Transverse colon (tissue), 4 donors: ENCODE measurements around the gene MMRN2. TPM values are rescaled to one million over a fixed set of nuclear protein-coding genes. Genes with fewer than 3 reads are reported as not detected.
A peak's percentile ranks its signal among the peaks of the same experiment; 100 is the strongest.
"Not testable (repeated sequence)": the region's sequence is repeated elsewhere in the genome, so short reads cannot be mapped to it uniquely, and the experiment has no call there.

Experiments
- DNase-seq: peaks from one replicate; pipeline ENCODE4 v3.0.0-alpha.2; 2019
- H3K27ac ChIP-seq, 4 donors: fragments of 200-600 bp; sonication (generic); 2 replicates each; pipeline ENCODE4 v1.5.1; 2016 to 2018; ENCODE audit warnings: inconsistent platforms in 4 of 4
- H3K27me3 ChIP-seq: fragments of 200-600 bp; sonication (generic); 2 replicates; pipeline ENCODE4 v1.5.1; 2017; ENCODE audit warnings: inconsistent platforms
- H3K36me3 ChIP-seq, 4 donors: fragments of 200-600 bp; sonication (generic); 2 replicates each; pipeline ENCODE4 v1.5.1; 2017 to 2019; ENCODE audit warnings: inconsistent platforms in 4 of 4
- H3K4me1 ChIP-seq, 4 donors: fragments of 200-600 bp; sonication (generic); 2 replicates each; pipeline ENCODE4 v1.5.1; 2017 to 2020; ENCODE audit warnings: inconsistent platforms in 4 of 4
- H3K4me3 ChIP-seq, 4 donors: fragments of 200-600 bp; sonication (generic); 1 replicate in 1 of 4; 2 replicates in 3 of 4; pipeline versions ENCODE4 v1.5.1 to v1.6.1; 2017 to 2019; ENCODE audit warnings: inconsistent platforms in 4 of 4
- H3K9me3 ChIP-seq, 2 donors: fragments of 200-600 bp; sonication (generic); 2 replicates each; pipeline ENCODE4 v1.5.1; 2017 to 2019; ENCODE audit warnings: inconsistent platforms in 2 of 2
- CTCF ChIP-seq, 5 experiments: fragments of 200-600 bp in 3 of 5; fragments of 450-650 bp in 2 of 5; sonication (generic) in 3 of 5; IDR thresholded peaks; 1 replicate in 2 of 5; 2 replicates in 3 of 5; pipeline ENCODE4 v1.5.1; 2016 to 2017; ENCODE audit warnings: antibody characterized with exemption in 5 of 5, inconsistent platforms in 3 of 5, mild to moderate bottlenecking in 2 of 5, moderate library complexity in 1 of 5
- EP300 ChIP-seq: sonication (generic); formaldehyde crosslinking; IDR thresholded peaks from one replicate; pipeline ENCODE4 v1.6.1; 2017; ENCODE audit warnings: antibody characterized with exemption, low read depth
- POLR2A ChIP-seq: fragments of 450-650 bp; IDR thresholded peaks from one replicate; pipeline ENCODE4 v1.6.1; 2016; ENCODE audit warnings: antibody characterized with exemption, mild to moderate bottlenecking, moderate library complexity
- POLR2AphosphoS5 ChIP-seq, 3 donors: sonication (generic); formaldehyde crosslinking; IDR thresholded peaks; one replicate each; pipeline ENCODE4 v1.6.1; 2016; ENCODE audit warnings: antibody characterized with exemption in 3 of 3
- WGBS, 2 donors: methylation state at CpG; one replicate each; pipeline ENCODE4 v1.1.5; 2018; ENCODE audit warnings: low coverage in 1 of 2; 5-methylcytosine and 5-hydroxymethylcytosine counted together
- in situ Hi-C, 4 donors: fragments of 200-750 bp; cut with MboI; loops; one replicate each; pipeline versions ENCODE4 v1.15.0 to v1.15.1; 2017; ENCODE audit warnings: low sequenced_read_pairs in 3 of 4, low pct_ligation_motif_present in 1 of 4, low pct_unique_long_range_greater_than_20kb in 1 of 4
- intact Hi-C: fragments of 100-400 bp; cut with DNase I; formaldehyde crosslinking; loops from one replicate; pipeline ENCODE4 v1.15.1; 2023; ENCODE audit warnings: low total_unique reads
- total RNA-seq, 4 donors: library from RNA; depleted of rRNA; stranded (reverse); fragments of >200 nt; gene quantifications; one replicate each; pipeline ENCODE4 v1.1.0, GENCODE V29; 2016

The MMRN2 gene
- total RNA-seq, 4 donors from 2014 or later, result 1.1 to 25.3 (median 8.1) TPM

GRCh38 chr10:86936661-86937501, 20.5 kb downstream of the MMRN2 start:
- WGBS, 2 donors, result 67 to 72% methylated on average over 1 to 13 of the region's 13 CpGs
- no peaks in the 10 kb centered on the region for H3K27me3 ChIP-seq
- H3K36me3 ChIP-seq, result no peaks in the 10 kb centered on the region
- H3K27ac ChIP-seq, result no peak overlapping the region
- no peaks in the 10 kb centered on the region for H3K9me3 ChIP-seq
- in situ Hi-C loops (no loop called here), intact Hi-C loops (no loop called here)
- no peak overlapping the region for H3K4me3 ChIP-seq
- H3K4me1 ChIP-seq, result peaks cover 0 to 3% (median 1%) of the 10 kb centered on the region in 4 donors
- no peak for TF ChIP-seq CTCF (IDR thresholded peaks at IDR 0.05)
- no peak for TF ChIP-seq EP300
- TF ChIP-seq POLR2A, result no peak
- TF ChIP-seq POLR2AphosphoS5 (IDR thresholded peaks at IDR 0.05), result no peak
- no peak for DNase-seq

DNA sequence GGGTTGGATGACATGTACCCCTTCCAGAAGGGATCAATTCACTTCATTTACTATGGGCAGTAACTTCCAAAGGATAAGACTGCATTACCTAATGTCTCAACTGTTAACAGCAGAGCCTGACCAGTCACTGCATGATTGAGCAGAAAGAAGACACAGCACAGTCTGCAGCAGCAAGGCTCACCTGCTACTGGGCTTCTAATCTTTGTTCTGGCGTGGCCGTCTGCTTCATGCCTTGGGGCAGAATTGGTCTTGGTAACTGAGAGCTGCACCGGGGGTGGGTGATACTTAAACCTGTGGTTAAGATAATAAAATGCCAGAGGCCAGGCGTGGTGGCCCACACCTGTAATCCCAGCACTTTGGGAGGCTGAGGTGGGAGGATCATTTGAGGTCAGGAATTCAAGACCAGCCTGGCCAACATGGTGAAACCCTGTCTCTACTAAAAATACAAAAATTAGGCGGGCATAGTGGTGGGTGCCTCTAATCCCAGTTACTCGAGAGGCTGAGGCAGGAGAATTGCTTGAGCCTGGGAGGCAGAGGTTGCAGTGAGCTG, 23.2 kb downstream of the MMRN2 start:
- H3K9me3 ChIP-seq, in situ Hi-C loops, intact Hi-C loops, H3K4me3 ChIP-seq, H3K27ac ChIP-seq, H3K27me3 ChIP-seq, DNase-seq, H3K36me3 ChIP-seq, H3K4me1 ChIP-seq: not testable (repeated sequence)
- 84% methylated on average over 6 of the region's 6 CpGs; no CpG with 5 or more reads in 1 of the 2 donors for whole genome bisulfite sequencing, 2 donors

GRCh38 chr10:86932674-86933073, 24.7 kb downstream of the MMRN2 start:
- no peak overlapping the region for H3K27ac ChIP-seq
- no peak for DNase-seq
- no peaks in the 10 kb centered on the region for H3K4me1 ChIP-seq
- TF ChIP-seq POLR2A (no peak), CTCF (IDR thresholded peaks at IDR 0.05) (no peak), EP300 (no peak), POLR2AphosphoS5 (IDR thresholded peaks at IDR 0.05) (no peak)
- intact Hi-C loops (no loop called here), in situ Hi-C loops (no loop called here)
- no peak overlapping the region for H3K4me3 ChIP-seq
- H3K9me3 ChIP-seq, result no peaks in the 10 kb centered on the region
- H3K36me3 ChIP-seq, result no peaks in the 10 kb centered on the region
- no peaks in the 10 kb centered on the region for H3K27me3 ChIP-seq
- WGBS, 2 donors, result 73 to 83% methylated on average over 2 of the region's 2 CpGs

- Histone ChIP-seq H3K4me3 (no peak overlapping the region), H3K36me3 (no peaks in the 10 kb centered on the region), H3K9me3 (no peaks in the 10 kb centered on the region), H3K27me3 (no peaks in the 10 kb centered on the region), H3K4me1 (no peaks in the 10 kb centered on the region), H3K27ac (peak overlapping the region in 1 of 4 donors; percentile 7)
- no peak for DNase-seq
- intact Hi-C loops, result no loop called here
- in situ Hi-C loops, result no loop called here
- TF ChIP-seq POLR2AphosphoS5 (IDR thresholded peaks at IDR 0.05) (peak in 1 of 3 donors; percentile 36), EP300 (no peak), CTCF (IDR thresholded peaks at IDR 0.05) (no peak), POLR2A (no peak)
- WGBS, 2 donors, result 64 to 83% methylated on average over 1 of the region's 1 CpG
Observed at GRCh38 chr10:86931872-86932271, 25.5 kb downstream of the MMRN2 start.
